WTC11 (cell line): Measurements from ENCODE around the gene SBSN. TPM values are rescaled to one million over a fixed set of nuclear protein-coding genes. Genes with fewer than 3 reads are reported as not detected.

Experiments used
- ATAC-seq: fragments of 200-7000 bp; cut with Tn5 transposase; 2 replicates; pipeline ENCODE4 v1.10.0; 2021; ENCODE audit warnings: mild to moderate bottlenecking, moderate library complexity
- CTCF ChIA-PET: fragments of 300-600 bp; sonication (Branson Sonifier 250); formaldehyde crosslinking; loops from one replicate; lab custom pipeline; 2021; ENCODE audit warnings: antibody characterized with exemption; lab: Charles Lee
- POLR2A ChIA-PET: fragments of 350-600 bp; sonication (Branson Sonifier 250); formaldehyde crosslinking; loops from one replicate; lab custom pipeline; 2021; ENCODE audit warnings: antibody characterized with exemption; lab: Charles Lee
- DNase-seq: peaks from one replicate; pipeline ENCODE4 v3.0.0; 2021; ENCODE audit warnings: low spot score
- H3K27ac Mint-ChIP-seq: 2 replicates; pipeline ENCODE4 v1.8.0; 2021; ENCODE audit warnings: mixed read lengths
- H3K27me3 Mint-ChIP-seq: 2 replicates; pipeline ENCODE4 v1.8.0; 2021; ENCODE audit warnings: low read depth, mild to moderate bottlenecking, moderate library complexity, mixed read lengths
- H3K36me3 Mint-ChIP-seq: 2 replicates; pipeline ENCODE4 v1.8.0; 2021; ENCODE audit warnings: mixed read lengths
- H3K4me1 Mint-ChIP-seq: 2 replicates; pipeline ENCODE4 v1.8.0; 2022; ENCODE audit warnings: mixed read lengths
- H3K4me3 Mint-ChIP-seq: 2 replicates; pipeline ENCODE4 v1.8.0; 2021; ENCODE audit warnings: mild to moderate bottlenecking, moderate library complexity, mixed read lengths
- H3K9me3 Mint-ChIP-seq: 2 replicates; pipeline ENCODE4 v1.8.0; 2021; ENCODE audit warnings: mixed read lengths
- ARID4B ChIP-seq: sonication (generic); formaldehyde crosslinking; IDR thresholded peaks from 2 replicates; pipeline ENCODE4 v1.8.0; 2023; ENCODE audit warnings: missing genetic modification reagents, mild to moderate bottlenecking, borderline replicate concordance
- CREM ChIP-seq: sonication (generic); formaldehyde crosslinking; IDR thresholded peaks from 2 replicates; pipeline ENCODE4 v1.8.1; 2022; ENCODE audit warnings: mild to moderate bottlenecking, missing genetic modification reagents, moderate library complexity
- CTCF ChIP-seq: fragments of 200-600 bp; IDR thresholded peaks from 2 replicates; pipeline ENCODE4 v1.8.0; 2022; ENCODE audit warnings: antibody characterized with exemption
- E2F1 ChIP-seq: sonication (generic); formaldehyde crosslinking; IDR thresholded peaks from 2 replicates; pipeline ENCODE4 v1.8.0; 2022; ENCODE audit warnings: mild to moderate bottlenecking, missing genetic modification reagents
- ELF4 ChIP-seq: sonication (generic); formaldehyde crosslinking; IDR thresholded peaks from 2 replicates; pipeline ENCODE4 v1.8.1; 2022; ENCODE audit warnings: low read depth, mild to moderate bottlenecking, moderate library complexity, missing genetic modification reagents
- FOXK1 ChIP-seq: sonication (generic); formaldehyde crosslinking; IDR thresholded peaks from 2 replicates; pipeline ENCODE4 v1.8.0; 2022; ENCODE audit warnings: mild to moderate bottlenecking, moderate library complexity, missing genetic modification reagents
- FOXP1 ChIP-seq: sonication (generic); formaldehyde crosslinking; IDR thresholded peaks from 2 replicates; pipeline ENCODE4 v1.8.0; 2022; ENCODE audit warnings: missing genetic modification reagents, mild to moderate bottlenecking, moderate library complexity, borderline replicate concordance
- HMGA2 ChIP-seq: fragments of 250-450 bp; sonication (Bioruptor Pico); IDR thresholded peaks from 2 replicates; pipeline ENCODE4 v1.4.0; 2021; ENCODE audit warnings: mild to moderate bottlenecking, moderate library complexity
- IRF1 ChIP-seq: sonication (generic); formaldehyde crosslinking; IDR thresholded peaks from 2 replicates; pipeline ENCODE4 v1.8.0; 2023; ENCODE audit warnings: missing genetic modification reagents
- NFYB ChIP-seq: sonication (generic); formaldehyde crosslinking; conservative IDR thresholded peaks from 2 replicates; pipeline ENCODE4 v1.8.0; 2022; ENCODE audit warnings: low read depth, missing genetic modification reagents
- OVOL2 ChIP-seq: fragments of 250-450 bp; sonication (Bioruptor Pico); IDR thresholded peaks from 2 replicates; pipeline ENCODE4 v1.9.0; 2021; ENCODE audit warnings: mild to moderate bottlenecking, borderline replicate concordance
- PRDM15 ChIP-seq: sonication (generic); formaldehyde crosslinking; IDR thresholded peaks from 2 replicates; pipeline ENCODE4 v1.8.0; 2022; ENCODE audit warnings: missing genetic modification reagents
- RELA ChIP-seq: sonication (generic); formaldehyde crosslinking; IDR thresholded peaks from 2 replicates; pipeline ENCODE4 v1.8.1; 2022; ENCODE audit warnings: missing genetic modification reagents, mild to moderate bottlenecking, borderline replicate concordance
- SOX15 ChIP-seq: fragments of 250-450 bp; sonication (Bioruptor Pico); IDR thresholded peaks from 2 replicates; pipeline ENCODE4 v1.9.0; 2021; ENCODE audit warnings: mild to moderate bottlenecking
- TCF7 ChIP-seq: sonication (generic); formaldehyde crosslinking; IDR thresholded peaks from 2 replicates; pipeline ENCODE4 v1.8.0; 2022; ENCODE audit warnings: mild to moderate bottlenecking, low read depth, missing genetic modification reagents, moderate library complexity
- TEAD4 ChIP-seq: sonication (generic); formaldehyde crosslinking; IDR thresholded peaks from 2 replicates; pipeline ENCODE4 v1.8.0; 2022; ENCODE audit warnings: mild to moderate bottlenecking, missing genetic modification reagents
- ZNF138 ChIP-seq: sonication (generic); formaldehyde crosslinking; conservative IDR thresholded peaks from 2 replicates; pipeline ENCODE4 v1.8.1; 2022; ENCODE audit warnings: mild to moderate bottlenecking, moderate library complexity, missing genetic modification reagents
- total RNA-seq: library from RNA; stranded (reverse); gene quantifications from 3 replicates; pipeline ENCODE4 v1.2.3, GENCODE V29; 2021

The SBSN gene
- total RNA-seq, 1 experiment from 2014 or later, result 0.15 TPM

- Mint-ChIP-seq H3K27ac (no peak overlapping the region), H3K4me1 (peaks cover 3% of the 10 kb centered on the region), H3K4me3 (no peak overlapping the region), H3K36me3 (no peaks in the 10 kb centered on the region), H3K27me3 (peaks cover 40% of the 10 kb centered on the region), H3K9me3 (no peaks in the 10 kb centered on the region)
- CTCF ChIA-PET, result interaction anchor here (1.1 to 1.3 kb wide), 2 partner anchors 56 to 83 kb away, joined by 3 to 5 read pairs; no protein-coding TSS in a partner anchor
- no peak for ATAC-seq
- TF ChIP-seq TCF7 (no peak), RELA (no peak), FOXP1 (CRISPR knock-in tag) (no peak)
- POLR2A ChIA-PET, result no interaction called here
- no peak for DNase-seq
These were observed 34.2 kb upstream of the SBSN start for GRCh38 chr19:35562336-35562735.

GRCh38 chr19:35561436-35561835 lies 33.3 kb upstream of the SBSN start:
- no peaks in the 10 kb centered on the region for H3K9me3 Mint-ChIP-seq
- ChIA-PET POLR2A (no interaction called here), CTCF (no interaction called here)
- peaks cover 46% of the 10 kb centered on the region for H3K27me3 Mint-ChIP-seq
- ATAC-seq (no peak), DNase-seq (no peak)
- no peaks in the 10 kb centered on the region for H3K36me3 Mint-ChIP-seq
- H3K4me3 Mint-ChIP-seq, result no peak overlapping the region
- TF ChIP-seq ZNF138, result no peak
- no peak overlapping the region for H3K27ac Mint-ChIP-seq
- H3K4me1 Mint-ChIP-seq, result peaks cover 7% of the 10 kb centered on the region

- ChIA-PET POLR2A (no interaction called here), CTCF (no interaction called here)
- TF ChIP-seq CREM (CRISPR knock-in tag), result no peak
- TF ChIP-seq PRDM15 (CRISPR knock-in tag), result no peak
- TF ChIP-seq FOXP1 (CRISPR knock-in tag), result no peak
- TF ChIP-seq HMGA2 (CRISPR knock-in tag), result no peak
- TF ChIP-seq SOX15 (CRISPR knock-in tag), result no peak
- TF ChIP-seq IRF1 (CRISPR knock-in tag), result no peak
- TF ChIP-seq TEAD4 (CRISPR knock-in tag), result no peak
- no peak for TF ChIP-seq FOXK1 (CRISPR knock-in tag)
- no peak for TF ChIP-seq OVOL2 (CRISPR knock-in tag)
- TF ChIP-seq ARID4B (CRISPR knock-in tag), result no peak
- TF ChIP-seq E2F1, result no peak
- TF ChIP-seq ELF4 (CRISPR knock-in tag), result no peak
- no peak for TF ChIP-seq NFYB (CRISPR knock-in tag)
- no peak for TF ChIP-seq CTCF
- Mint-ChIP-seq H3K9me3 (no peaks in the 10 kb centered on the region), H3K27ac (no peak overlapping the region), H3K4me1 (peaks cover 11% of the 10 kb centered on the region), H3K27me3 (peaks cover 54% of the 10 kb centered on the region), H3K36me3 (no peaks in the 10 kb centered on the region), H3K4me3 (no peak overlapping the region)
- ATAC-seq, result no peak
- no peak for DNase-seq
These were observed 32.6 kb upstream of the SBSN start for GRCh38 chr19:35560677-35561076.
